Measurements from ENCODE around the gene TIGD2. TPM values are rescaled to one million over a fixed set of nuclear protein-coding genes. Genes with fewer than 3 reads are reported as not detected.

Gene TIGD2
- total and polyA plus RNA-seq, 9 of the 15 experiments (the other 6 are each of a cell fraction or from before 2014, with no cell fraction given), result 3.6 to 15.0 (median 9.8) TPM

- TF ChIP-seq, protein P1, sequence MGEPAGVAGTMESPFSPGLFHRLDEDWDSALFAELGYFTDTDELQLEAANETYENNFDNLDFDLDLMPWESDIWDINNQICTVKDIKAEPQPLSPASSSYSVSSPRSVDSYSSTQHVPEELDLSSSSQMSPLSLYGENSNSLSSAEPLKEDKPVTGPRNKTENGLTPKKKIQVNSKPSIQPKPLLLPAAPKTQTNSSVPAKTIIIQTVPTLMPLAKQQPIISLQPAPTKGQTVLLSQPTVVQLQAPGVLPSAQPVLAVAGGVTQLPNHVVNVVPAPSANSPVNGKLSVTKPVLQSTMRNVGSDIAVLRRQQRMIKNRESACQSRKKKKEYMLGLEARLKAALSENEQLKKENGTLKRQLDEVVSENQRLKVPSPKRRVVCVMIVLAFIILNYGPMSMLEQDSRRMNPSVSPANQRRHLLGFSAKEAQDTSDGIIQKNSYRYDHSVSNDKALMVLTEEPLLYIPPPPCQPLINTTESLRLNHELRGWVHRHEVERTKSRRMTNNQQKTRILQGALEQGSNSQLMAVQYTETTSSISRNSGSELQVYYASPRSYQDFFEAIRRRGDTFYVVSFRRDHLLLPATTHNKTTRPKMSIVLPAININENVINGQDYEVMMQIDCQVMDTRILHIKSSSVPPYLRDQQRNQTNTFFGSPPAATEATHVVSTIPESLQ (CRISPR knock-in tag; IDR thresholded peaks at IDR 0.05), result 0 out of 2 replicates have a peak, but pooled peaks have one; percentile 21
- TF ChIP-seq CBX1 (IDR thresholded peaks at IDR 0.05; ENCODE audit: low read depth), result 0 out of 2 replicates have a peak, but pooled peaks have one; percentile 25
- TF ChIP-seq DNMT1 (IDR thresholded peaks at IDR 0.05), result no peak
Measured at GRCh38 chr4:89110541-89110985, 770 bp upstream of the TIGD2 start (continued).

DNA sequence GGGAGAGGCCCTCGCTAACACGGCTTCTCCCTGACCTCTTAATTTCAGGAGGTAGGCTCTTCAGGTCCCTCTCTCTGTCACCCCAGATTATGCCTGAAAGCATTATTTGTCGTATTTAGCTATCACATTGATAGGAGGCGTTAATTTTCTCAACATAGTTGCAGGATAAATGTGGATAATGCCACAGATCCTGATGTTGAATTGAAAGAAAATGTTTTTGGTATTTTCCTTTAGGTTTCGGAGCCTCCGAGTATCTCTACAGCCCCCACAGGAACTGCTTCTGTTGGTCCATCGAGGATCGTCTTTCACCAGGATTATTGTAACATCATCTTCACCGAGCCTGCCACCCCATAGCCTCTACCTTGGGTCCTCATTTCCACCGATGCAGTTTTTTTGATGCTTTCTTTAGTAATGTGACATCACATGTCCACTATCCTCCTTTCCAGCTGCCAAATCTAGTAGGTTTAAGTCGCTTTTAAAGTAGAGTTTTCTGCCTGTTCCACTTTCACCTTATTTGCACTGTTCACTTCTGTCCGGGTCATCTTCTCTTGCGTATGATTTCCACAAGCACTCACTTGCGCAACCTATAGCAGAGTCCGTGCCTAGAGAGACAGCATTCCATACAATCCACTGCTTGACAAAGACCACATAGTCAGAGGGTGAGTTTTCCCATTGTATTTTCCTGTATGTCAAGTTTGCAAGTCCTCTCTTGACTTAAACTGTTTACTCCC, 665 bp downstream of the TIGD2 start:
- Histone ChIP-seq H3K9me1 (ENCODE audit: control insufficient read depth, insufficient read depth, low read length) (no peaks in the 10 kb centered on the region), H3K27ac (ENCODE audit: extremely low read depth, low read depth, low read length) (peak overlapping the region; percentile 90), H3K4me3 (peak overlapping the region; percentile 80), H3K36me3 (ENCODE audit: control insufficient read depth, insufficient read depth, low read length) (peaks cover 14% of the 10 kb centered on the region; the same call in 2 of the 3 replicates), H3K4me1 (replicated peaks in 1 of 2; ENCODE audit: control insufficient read depth in 2 of 2, insufficient read depth in 2 of 2, low read length in 2 of 2) (peaks cover 8 to 11% of the 10 kb centered on the region in 2 experiments; a peak in 4 of 5 replicates), H4K20me1 (replicated peaks; ENCODE audit: control insufficient read depth, insufficient read depth, low read length) (no peaks in the 10 kb centered on the region), H2AFZ (ENCODE audit: low read depth, low read length) (peak overlapping the region; percentile 94), H3K27me3 (ENCODE audit: control insufficient read depth in 2 of 2, insufficient read depth in 2 of 2, low read length in 2 of 2) (peaks cover 3 to 12% of the 10 kb centered on the region in 2 experiments; a peak in 3 of 5 replicates), H3K4me2 (ENCODE audit: insufficient read depth, low read length) (peak overlapping the region; percentile 92), H3K79me2 (ENCODE audit: control insufficient read depth, insufficient read depth, low read length) (peaks cover 13% of the 10 kb centered on the region), H3K9ac (ENCODE audit: insufficient read depth in 1 of 2, low read depth in 2 of 2, low read length in 2 of 2) (peak overlapping the region; percentile 89 to 97), H3K9me3 (replicated peaks; ENCODE audit: control insufficient read depth, insufficient read depth, low read depth, low read length) (no peaks in the 10 kb centered on the region)
- ATAC-seq (peak; percentile 16), FAIRE-seq (peak; percentile 77), DNase-seq (ENCODE audit: extremely low read depth in 1 of 4, low spot score in 3 of 4) (peak in 2 of 4 experiments; percentile 29 to 32)
- in situ Hi-C loops (cut with MboI) (no loop called here), intact Hi-C loops (cut with micrococcal nuclease) (loop anchor here (2.0 to 10.0 kb wide), 4 partner anchors 55 to 587 kb away; partner anchors contain the start of genes FAM13A and PYURF)
- TF ChIP-seq CEBPB (tag; IDR thresholded peaks at IDR 0.05) (peak; percentile 98), CEBPG (CRISPR knock-in tag; IDR thresholded peaks at IDR 0.05) (peak; percentile 89), CEBPG (tag; conservative IDR thresholded peaks at IDR 0.05 in 1 of 2, IDR thresholded peaks at IDR 0.05 in 1 of 2) (peak; percentile 91 to 97), NRF1 (conservative IDR thresholded peaks at IDR 0.05 in 1 of 2, IDR thresholded peaks at IDR 0.05 in 1 of 2) (peak; percentile 48 to 56), ZNF316 (IDR thresholded peaks at IDR 0.05) (no peak), CAMTA2 (CRISPR knock-in tag; conservative IDR thresholded peaks at IDR 0.05) (no peak), TEAD4 (IDR thresholded peaks at IDR 0.05; ENCODE audit: low read length) (0 out of 2 replicates have a peak, but pooled peaks have one; percentile 9), TEAD4 (CRISPR knock-in tag; IDR thresholded peaks at IDR 0.05; ENCODE audit: borderline replicate concordance) (no peak), RBBP5 (IDR thresholded peaks at IDR 0.05; ENCODE audit: borderline replicate concordance, insufficient read depth, low read length, poor library complexity, severe bottlenecking) (peak; percentile 17)
- TF ChIP-seq, protein P2, sequence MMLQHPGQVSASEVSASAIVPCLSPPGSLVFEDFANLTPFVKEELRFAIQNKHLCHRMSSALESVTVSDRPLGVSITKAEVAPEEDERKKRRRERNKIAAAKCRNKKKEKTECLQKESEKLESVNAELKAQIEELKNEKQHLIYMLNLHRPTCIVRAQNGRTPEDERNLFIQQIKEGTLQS (IDR thresholded peaks at IDR 0.05), result 0 out of 2 replicates have a peak, but pooled peaks have one; percentile 36
- TF ChIP-seq, protein P2 (CRISPR knock-in tag; conservative IDR thresholded peaks at IDR 0.05), result no peak
- 5% methylated on average over 15 of the region's 15 CpGs for WGBS (ENCODE audit: insufficient coverage, low coverage, missing lambda C conversion rate)
- CTCF ChIA-PET (ENCODE audit: low intra/inter-chr PET ratio), result interaction anchor here (0.6 kb wide), 1 partner anchor 118 kb away, joined by 3 read pairs; no protein-coding TSS in a partner anchor
- POLR2A ChIA-PET, result no interaction called here
- BruUV-seq (replicated peaks), result no TSS peak
